Measurements from ENCODE around the gene RAMACL. TPM values are rescaled to one million over a fixed set of nuclear protein-coding genes. Genes with fewer than 3 reads are reported as not detected.

RAMACL gene
- total and polyA plus RNA-seq, 4 donors: 0.22 to 0.59 (median 0.31) TPM

GRCh38 chr6:166621114-166621540 lies 34.6 kb upstream of the RAMACL start:
- 86% methylated on average over 6 of the region's 6 CpGs for WGBS
- Histone ChIP-seq H3K4me1 (ENCODE audit: control insufficient read depth in 4 of 4, insufficient read depth in 4 of 4, low read length in 3 of 4) (peaks cover 0 to 8% (median 4%) of the 10 kb centered on the region in 4 donors), H3K4me3 (ENCODE audit: low read depth in 1 of 3, low read length in 3 of 3) (no peak overlapping the region), H3K9me3 (ENCODE audit: control insufficient read depth in 4 of 4, low read length in 3 of 4) (no peaks in the 10 kb centered on the region), H3K36me3 (ENCODE audit: control insufficient read depth in 4 of 4, insufficient read depth in 3 of 4, low read depth in 1 of 4, low read length in 3 of 4) (no peaks in the 10 kb centered on the region), H3K9ac (ENCODE audit: low read depth in 1 of 2, low read length in 2 of 2) (no peak overlapping the region), H3K27me3 (ENCODE audit: control insufficient read depth in 4 of 4, insufficient read depth in 4 of 4, low read length in 3 of 4) (no peaks in the 10 kb centered on the region), H3K27ac (ENCODE audit: low read depth in 1 of 2, low read length in 2 of 2) (no peak overlapping the region)
- TF ChIP-seq RXRA (IDR thresholded peaks at IDR 0.05): no peak
- no peak for TF ChIP-seq YY1 (IDR thresholded peaks at IDR 0.05)
- no peak for TF ChIP-seq SP1 (IDR thresholded peaks at IDR 0.05)
- TF ChIP-seq GABPA (IDR thresholded peaks at IDR 0.05 in 1 of 2, conservative IDR thresholded peaks at IDR 0.05 in 1 of 2): no peak
- no peak for TF ChIP-seq FOXA1 (IDR thresholded peaks at IDR 0.05)
- no peak for TF ChIP-seq NR2F2 (IDR thresholded peaks at IDR 0.05)
- TF ChIP-seq JUND (IDR thresholded peaks at IDR 0.05): no peak
- TF ChIP-seq CTCF (IDR thresholded peaks at IDR 0.05; ENCODE audit: low read depth, low read length, missing input control): no peak
- no peak for TF ChIP-seq EGR1 (IDR thresholded peaks at IDR 0.05; ENCODE audit: low read depth in 2 of 2)
- TF ChIP-seq ATF3 (IDR thresholded peaks at IDR 0.05): no peak
- no peak for TF ChIP-seq REST (IDR thresholded peaks at IDR 0.05)
- no peak for TF ChIP-seq HNF4A (conservative IDR thresholded peaks at IDR 0.05)
- no peak for TF ChIP-seq ZBTB33 (IDR thresholded peaks at IDR 0.05)
- no peak for TF ChIP-seq MAX (IDR thresholded peaks at IDR 0.05)
- no peak for TF ChIP-seq TAF1 (conservative IDR thresholded peaks at IDR 0.05)
- no peak for DNase-seq (ENCODE audit: low spot score)
